ENCODE results near the gene TEX48. TPM values are rescaled to one million over a fixed set of nuclear protein-coding genes. Genes with fewer than 3 reads are reported as not detected.

Gene TEX48
- total RNA-seq, 4 donors from 2014 or later: not detected

- peak in 1 of 2 donors; percentile 26 for DNase-seq
- Histone ChIP-seq H3K4me1 (no peaks in the 10 kb centered on the region), H3K27me3 (no peaks in the 10 kb centered on the region), H3K36me3 (no peaks in the 10 kb centered on the region), H3K4me3 (no peak overlapping the region), H3K27ac (no peak overlapping the region), H3K9me3 (no peaks in the 10 kb centered on the region)
- no peak for TF ChIP-seq POLR2A (IDR thresholded peaks at IDR 0.05)
- TF ChIP-seq, protein P1, sequence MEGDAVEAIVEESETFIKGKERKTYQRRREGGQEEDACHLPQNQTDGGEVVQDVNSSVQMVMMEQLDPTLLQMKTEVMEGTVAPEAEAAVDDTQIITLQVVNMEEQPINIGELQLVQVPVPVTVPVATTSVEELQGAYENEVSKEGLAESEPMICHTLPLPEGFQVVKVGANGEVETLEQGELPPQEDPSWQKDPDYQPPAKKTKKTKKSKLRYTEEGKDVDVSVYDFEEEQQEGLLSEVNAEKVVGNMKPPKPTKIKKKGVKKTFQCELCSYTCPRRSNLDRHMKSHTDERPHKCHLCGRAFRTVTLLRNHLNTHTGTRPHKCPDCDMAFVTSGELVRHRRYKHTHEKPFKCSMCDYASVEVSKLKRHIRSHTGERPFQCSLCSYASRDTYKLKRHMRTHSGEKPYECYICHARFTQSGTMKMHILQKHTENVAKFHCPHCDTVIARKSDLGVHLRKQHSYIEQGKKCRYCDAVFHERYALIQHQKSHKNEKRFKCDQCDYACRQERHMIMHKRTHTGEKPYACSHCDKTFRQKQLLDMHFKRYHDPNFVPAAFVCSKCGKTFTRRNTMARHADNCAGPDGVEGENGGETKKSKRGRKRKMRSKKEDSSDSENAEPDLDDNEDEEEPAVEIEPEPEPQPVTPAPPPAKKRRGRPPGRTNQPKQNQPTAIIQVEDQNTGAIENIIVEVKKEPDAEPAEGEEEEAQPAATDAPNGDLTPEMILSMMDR (IDR thresholded peaks at IDR 0.05): peak; percentile 57 to 71 (median 65)
- intact Hi-C loops (cut with DNase I; ENCODE audit: low total_unique reads): no loop called here
Measured at GRCh38 chr9:114662081-114662989, 19.7 kb downstream of the TEX48 start.

DNA sequence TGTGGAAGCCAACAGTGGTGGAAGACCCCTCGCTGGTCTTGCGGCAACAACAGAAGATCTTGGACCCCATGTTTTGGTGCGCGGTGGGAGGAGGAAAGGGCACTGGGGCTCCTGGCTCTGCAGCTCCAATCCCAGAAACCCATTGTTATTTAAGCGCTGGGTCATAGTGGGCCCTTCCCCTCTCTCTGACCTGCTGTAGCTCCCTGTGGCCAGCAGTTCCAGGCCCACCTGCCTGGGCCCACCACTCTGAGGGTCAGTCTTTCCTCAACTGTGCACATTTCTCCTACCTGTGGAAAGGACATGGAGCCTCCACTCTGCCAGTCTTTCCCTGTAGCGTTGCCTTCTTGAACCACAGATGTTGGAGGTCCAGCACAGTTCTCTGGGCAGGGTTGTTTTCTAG, 24.3 kb downstream of the TEX48 start, which contains the start of gene TEX53:
Gene TEX53 (minus strand): TSS at position 101 of the 400 bp plus-strand sequence. CDS start 31 bp downstream, at position 70.
- intact Hi-C loops (cut with DNase I; ENCODE audit: low total_unique reads): loop anchor here (10.0 kb wide), 1 partner anchor 223 kb away; no protein-coding TSS in a partner anchor
- Histone ChIP-seq H3K27ac (no peak within 1 kb of the TSS), H3K4me1 (no peaks in the 10 kb centered on the region)

GRCh38 chr9:114656301-114656700, 25.7 kb downstream of the TEX48 start:
- DNase-seq: no peak
- H3K27ac ChIP-seq: no peak overlapping the region
- no peaks in the 10 kb centered on the region for H3K9me3 ChIP-seq
- TF ChIP-seq, protein P1 (IDR thresholded peaks at IDR 0.05): no peak
- TF ChIP-seq POLR2A (IDR thresholded peaks at IDR 0.05): no peak
- no peaks in the 10 kb centered on the region for H3K27me3 ChIP-seq
- intact Hi-C loops (cut with DNase I; ENCODE audit: low total_unique reads): loop anchor here (10.0 kb wide), 1 partner anchor 222 kb away; no protein-coding TSS in a partner anchor
- no peaks in the 10 kb centered on the region for H3K4me1 ChIP-seq
- H3K4me3 ChIP-seq: no peak overlapping the region
- H3K36me3 ChIP-seq: no peaks in the 10 kb centered on the region

More for the DNA sequence above, 24.3 kb downstream of the TEX48 start, which contains the start of gene TEX53:
- Histone ChIP-seq H3K9me3 (no peaks in the 10 kb centered on the region), H3K4me3 (no peak within 1 kb of the TSS), H3K36me3 (no peaks in the 10 kb centered on the region), H3K27me3 (no peaks in the 10 kb centered on the region)
- TF ChIP-seq, protein P1 (IDR thresholded peaks at IDR 0.05): no peak
- TF ChIP-seq POLR2A (IDR thresholded peaks at IDR 0.05): no peak
- no peak for DNase-seq

DNA sequence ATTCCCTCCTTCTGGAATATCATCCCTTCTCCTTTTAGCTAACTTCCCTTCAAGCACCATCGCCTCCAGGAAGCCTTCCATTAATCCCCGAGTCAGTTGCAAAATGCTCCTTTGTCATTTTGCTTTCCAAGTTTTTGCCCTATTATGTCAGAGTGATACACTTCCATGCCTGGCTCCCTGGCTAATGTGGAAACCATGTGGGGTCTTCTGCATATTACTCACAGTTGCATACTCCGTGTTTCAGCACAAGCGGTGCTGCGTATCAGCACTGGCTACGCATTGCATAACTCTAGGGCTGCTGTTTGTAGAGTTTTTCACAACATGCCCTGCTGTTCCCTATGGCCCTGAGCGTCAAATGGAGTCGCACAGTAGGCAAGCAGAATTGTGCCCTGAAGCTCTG, 26.3 kb downstream of the TEX48 start:
- no peak for TF ChIP-seq POLR2A (IDR thresholded peaks at IDR 0.05)
- TF ChIP-seq, protein P1 (IDR thresholded peaks at IDR 0.05): no peak
- H3K27ac ChIP-seq: no peak overlapping the region
- H3K27me3 ChIP-seq: no peaks in the 10 kb centered on the region
- DNase-seq: no peak
- H3K36me3 ChIP-seq: no peaks in the 10 kb centered on the region
- no peaks in the 10 kb centered on the region for H3K4me1 ChIP-seq
- no peak overlapping the region for H3K4me3 ChIP-seq
- intact Hi-C loops (cut with DNase I; ENCODE audit: low total_unique reads): loop anchor here (10.0 kb wide), 1 partner anchor 221 kb away; no protein-coding TSS in a partner anchor
- H3K9me3 ChIP-seq: no peaks in the 10 kb centered on the region

All from uterus (tissue), 4 donors.